Measurements from ENCODE around the gene ADPRHL1. TPM values are rescaled to one million over a fixed set of nuclear protein-coding genes. Genes with fewer than 3 reads are reported as not detected.

ADPRHL1 gene
- total RNA-seq, 3 donors from 2014 or later (not counting 1 experiment from before 2014, with no cell fraction given): 0.56 to 0.93 (median 0.72) TPM

- Histone ChIP-seq H3K27ac (ENCODE audit: low read length) (no peak overlapping the region), H3K4me3 (ENCODE audit: low read length) (no peak overlapping the region), H3K9me3 (ENCODE audit: control insufficient read depth, insufficient read depth, low read length) (no peaks in the 10 kb centered on the region), H3K36me3 (ENCODE audit: control insufficient read depth, insufficient read depth, low read length) (no peaks in the 10 kb centered on the region), H3K4me1 (ENCODE audit: control insufficient read depth, insufficient read depth, low read length) (peaks cover 12% of the 10 kb centered on the region), H3K27me3 (ENCODE audit: control insufficient read depth, insufficient read depth, low read length) (peaks cover 17% of the 10 kb centered on the region)
- no peak for TF ChIP-seq CTCF (IDR thresholded peaks at IDR 0.05)
- H3K4me1 Mint-ChIP-seq: no peaks in the 10 kb centered on the region
- DNase-seq (no peak), ATAC-seq (no peak)
- peak overlapping the region; percentile 74 for H3K4me3 Mint-ChIP-seq
- intact Hi-C loops (cut with micrococcal nuclease): no loop called here
- no peak overlapping the region for H3K27ac Mint-ChIP-seq
- 93% methylated on average over 22 of the region's 22 CpGs for WGBS (ENCODE audit: insufficient coverage)
- H3K9me3 Mint-ChIP-seq: no peaks in the 10 kb centered on the region
- peaks cover 15 to 17% of the 10 kb centered on the region in 2 donors for H3K27me3 Mint-ChIP-seq (ENCODE audit: low read depth in 2 of 2)
- H3K36me3 Mint-ChIP-seq: no peaks in the 10 kb centered on the region
Measured at GRCh38 chr13:113365583-113365970, 87.7 kb downstream of the ADPRHL1 start.

- H3K27me3 Mint-ChIP-seq (ENCODE audit: low read depth in 2 of 2): peaks cover 17 to 22% of the 10 kb centered on the region in 2 donors
- no peak overlapping the region for H3K4me3 ChIP-seq (ENCODE audit: low read length)
- H3K36me3 ChIP-seq (ENCODE audit: control insufficient read depth, insufficient read depth, low read length): no peaks in the 10 kb centered on the region
- no peaks in the 10 kb centered on the region for H3K9me3 Mint-ChIP-seq
- DNase-seq (no peak), ATAC-seq (no peak)
- no peaks in the 10 kb centered on the region for H3K9me3 ChIP-seq (ENCODE audit: control insufficient read depth, insufficient read depth, low read length)
- no peak overlapping the region for H3K27ac ChIP-seq (ENCODE audit: low read length)
- TF ChIP-seq CTCF (IDR thresholded peaks at IDR 0.05): no peak
- H3K4me1 Mint-ChIP-seq: no peaks in the 10 kb centered on the region
- peaks cover 12% of the 10 kb centered on the region for H3K4me1 ChIP-seq (ENCODE audit: control insufficient read depth, insufficient read depth, low read length)
- peaks cover 17% of the 10 kb centered on the region for H3K27me3 ChIP-seq (ENCODE audit: control insufficient read depth, insufficient read depth, low read length)
- H3K27ac Mint-ChIP-seq: no peak overlapping the region
- WGBS (ENCODE audit: insufficient coverage): 90% methylated on average over 41 of the region's 41 CpGs
- H3K36me3 Mint-ChIP-seq: no peaks in the 10 kb centered on the region
- intact Hi-C loops (cut with micrococcal nuclease): no loop called here
- H3K4me3 Mint-ChIP-seq: peak overlapping the region; percentile 74
Measured at GRCh38 chr13:113364901-113365582, 88.2 kb downstream of the ADPRHL1 start.

- TF ChIP-seq CTCF (IDR thresholded peaks at IDR 0.05): no peak
- Histone ChIP-seq H3K4me3 (ENCODE audit: low read length) (no peak overlapping the region), H3K27ac (ENCODE audit: low read length) (no peak overlapping the region), H3K4me1 (ENCODE audit: control insufficient read depth, insufficient read depth, low read length) (peaks cover 12% of the 10 kb centered on the region), H3K27me3 (ENCODE audit: control insufficient read depth, insufficient read depth, low read length) (peaks cover 17% of the 10 kb centered on the region), H3K36me3 (ENCODE audit: control insufficient read depth, insufficient read depth, low read length) (no peaks in the 10 kb centered on the region), H3K9me3 (ENCODE audit: control insufficient read depth, insufficient read depth, low read length) (no peaks in the 10 kb centered on the region)
- Mint-ChIP-seq H3K9me3 (no peaks in the 10 kb centered on the region), H3K27me3 (ENCODE audit: low read depth in 2 of 2) (peaks cover 20 to 29% of the 10 kb centered on the region in 2 donors), H3K4me3 (peak overlapping the region; percentile 37), H3K4me1 (no peaks in the 10 kb centered on the region), H3K36me3 (no peaks in the 10 kb centered on the region), H3K27ac (no peak overlapping the region)
- no peak for ATAC-seq
- WGBS (ENCODE audit: insufficient coverage): 28% methylated on average over 34 of the region's 41 CpGs
- no peak for DNase-seq
- intact Hi-C loops (cut with micrococcal nuclease): no loop called here
Measured at GRCh38 chr13:113364311-113364889, 88.9 kb downstream of the ADPRHL1 start.

All from natural killer cell (primary cell).